RWPE2 (cell line): ENCODE measurements around the gene PRMT5.

Experiments
- ATAC-seq: fragments of 200-7000 bp; cut with Tn5 transposase; 3 replicates; pipeline ENCODE4 v1.9.1; 2021; ENCODE audit warnings: low read depth
- DNase-seq: peaks from one replicate; pipeline ENCODE4 v3.0.0-alpha.2; 2020; ENCODE audit warnings: low spot score
- H3K27ac ChIP-seq: fragments of 450-650 bp; 2 replicates; pipeline ENCODE4 v1.5.1; 2017; ENCODE audit warnings: mild to moderate bottlenecking; ENCODE audit not compliant: poor library complexity, severe bottlenecking
- H3K27me3 ChIP-seq: fragments of 250-450 bp; sonication (Bioruptor Pico); 2 replicates; pipeline ENCODE4 v1.5.1; 2021; ENCODE audit warnings: mild to moderate bottlenecking, moderate library complexity; ENCODE audit not compliant: insufficient read depth, poor library complexity, severe bottlenecking
- H3K36me3 ChIP-seq: fragments of 250-450 bp; sonication (Bioruptor Pico); 2 replicates; pipeline ENCODE4 v1.5.1; 2020; ENCODE audit warnings: low read depth, mild to moderate bottlenecking, moderate library complexity
- H3K4me1 ChIP-seq: fragments of 250-450 bp; sonication (Bioruptor Pico); 2 replicates; pipeline ENCODE4 v1.5.1; 2021; ENCODE audit warnings: mild to moderate bottlenecking, moderate library complexity; ENCODE audit not compliant: insufficient read depth, poor library complexity, severe bottlenecking
- H3K4me3 ChIP-seq: fragments of 250-450 bp; sonication (Bioruptor Pico); 2 replicates; pipeline ENCODE4 v1.5.1; 2021; ENCODE audit warnings: mild to moderate bottlenecking, moderate library complexity; ENCODE audit not compliant: severe bottlenecking
- H3K9me3 ChIP-seq: fragments of 250-450 bp; sonication (Bioruptor Pico); 2 replicates; pipeline ENCODE4 v1.5.1; 2021; ENCODE audit warnings: mild to moderate bottlenecking, moderate library complexity; ENCODE audit not compliant: severe bottlenecking
- CTCF ChIP-seq: fragments of 450-650 bp; IDR thresholded peaks from one replicate; pipeline ENCODE4 v1.5.1; 2017; ENCODE audit warnings: mild to moderate bottlenecking, moderate library complexity; ENCODE audit not compliant: poor library complexity, severe bottlenecking

PRMT5 gene

GRCh38 chr14:22903742-22904087 is 25.5 kb downstream of the PRMT5 start:
- Histone ChIP-seq H3K9me3 (no peaks in the 10 kb centered on the region), H3K4me1 (peaks cover 2% of the 10 kb centered on the region), H3K4me3 (no peak overlapping the region), H3K27ac (no peak overlapping the region), H3K36me3 (peaks cover 83% of the 10 kb centered on the region), H3K27me3 (no peaks in the 10 kb centered on the region)
- ATAC-seq (no peak), DNase-seq (no peak)
- no peak for TF ChIP-seq CTCF

- H3K27ac ChIP-seq: no peak overlapping the region
- peaks cover 64% of the 10 kb centered on the region for H3K36me3 ChIP-seq
- H3K9me3 ChIP-seq: no peaks in the 10 kb centered on the region
- no peak for TF ChIP-seq CTCF
- peaks cover 12% of the 10 kb centered on the region for H3K4me1 ChIP-seq
- no peaks in the 10 kb centered on the region for H3K27me3 ChIP-seq
- DNase-seq (no peak), ATAC-seq (no peak)
- H3K4me3 ChIP-seq: no peak overlapping the region
Observed at GRCh38 chr14:22901799-22902198, 27.4 kb downstream of the PRMT5 start.

- no peaks in the 10 kb centered on the region for H3K9me3 ChIP-seq
- peak; percentile 91 for TF ChIP-seq CTCF
- ATAC-seq (peak; percentile 47), DNase-seq (no peak)
- H3K4me1 ChIP-seq: peaks cover 12% of the 10 kb centered on the region
- no peak overlapping the region for H3K27ac ChIP-seq
- no peak overlapping the region for H3K4me3 ChIP-seq
- peaks cover 48% of the 10 kb centered on the region for H3K36me3 ChIP-seq
- H3K27me3 ChIP-seq: no peaks in the 10 kb centered on the region
Observed at GRCh38 chr14:22900081-22900799, 28.9 kb downstream of the PRMT5 start.

- H3K4me1 ChIP-seq: peaks cover 12% of the 10 kb centered on the region
- H3K9me3 ChIP-seq: no peaks in the 10 kb centered on the region
- no peak overlapping the region for H3K4me3 ChIP-seq
- peak overlapping the region; percentile 49 for H3K27ac ChIP-seq
- peaks cover 31% of the 10 kb centered on the region for H3K36me3 ChIP-seq
- ATAC-seq (peak; percentile 97), DNase-seq (no peak)
- TF ChIP-seq CTCF: no peak
- no peaks in the 10 kb centered on the region for H3K27me3 ChIP-seq
Observed at GRCh38 chr14:22898302-22899090, 30.7 kb downstream of the PRMT5 start.

- peaks cover 21% of the 10 kb centered on the region for H3K36me3 ChIP-seq
- peak overlapping the region; percentile 49 for H3K27ac ChIP-seq
- no peak for TF ChIP-seq CTCF
- H3K4me1 ChIP-seq: peaks cover 12% of the 10 kb centered on the region
- H3K9me3 ChIP-seq: no peaks in the 10 kb centered on the region
- H3K4me3 ChIP-seq: no peak overlapping the region
- no peak for ATAC-seq
- no peak for DNase-seq
- no peaks in the 10 kb centered on the region for H3K27me3 ChIP-seq
Observed at GRCh38 chr14:22897357-22897756, 31.8 kb downstream of the PRMT5 start.
